IPS-18c (cell line): Measurements from ENCODE around the gene TAS2R1.

ENCODE experiments used
- H3K4me3 ChIP-seq: 2 replicates; pipeline ENCODE4 v1.7.0; 2013; ENCODE audit warnings: low read depth, mild to moderate bottlenecking, low read length, moderate library complexity; ENCODE audit not compliant: insufficient read depth
- H3K9me3 ChIP-seq: one replicate; pipeline ENCODE4 v1.6.1; 2013; ENCODE audit warnings: mild to moderate bottlenecking, low read length, moderate library complexity; ENCODE audit not compliant: control insufficient read depth, insufficient read depth

Gene TAS2R1

DNA sequence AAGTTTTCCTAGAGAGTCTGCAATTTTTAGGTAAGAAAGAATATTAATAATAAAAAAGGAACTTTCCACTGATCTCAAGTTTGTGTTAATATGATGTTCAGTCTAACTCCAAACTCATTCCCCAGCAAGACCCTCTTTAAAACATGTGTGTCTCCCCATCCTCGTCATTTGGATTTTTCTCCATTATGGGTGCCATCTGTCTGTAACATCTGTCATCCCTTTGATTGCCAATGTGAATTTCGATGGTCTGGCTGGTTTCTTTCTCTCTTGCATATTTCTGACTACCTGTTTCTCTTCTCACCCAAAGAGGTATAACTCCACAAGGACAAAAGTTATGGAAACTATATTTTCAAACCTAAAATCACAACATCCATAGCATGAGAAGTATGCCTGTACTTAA is 4.4 kb downstream of the TAS2R1 start:
- Histone ChIP-seq H3K4me3 (no peak overlapping the region), H3K9me3 (no peaks in the 10 kb centered on the region)

DNA sequence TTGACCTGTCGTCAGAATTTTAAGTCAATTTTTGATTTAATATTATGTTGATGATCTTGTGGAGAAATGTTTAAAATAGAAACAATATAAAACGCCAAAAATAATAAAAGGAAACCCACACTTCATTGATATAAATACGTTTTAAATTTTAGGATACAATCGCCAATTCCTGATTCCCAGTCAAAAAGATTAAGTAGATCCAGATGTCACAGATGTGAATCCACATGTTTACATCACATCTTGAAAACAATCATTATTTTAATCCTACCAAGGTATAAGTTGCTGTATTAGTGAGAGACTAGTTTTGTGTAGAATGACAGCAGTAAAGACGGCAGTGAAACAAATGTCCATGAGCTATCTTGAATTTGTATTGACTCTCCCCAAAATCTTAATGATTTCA is 4.9 kb downstream of the TAS2R1 start:
- Histone ChIP-seq H3K4me3 (no peak overlapping the region), H3K9me3 (no peaks in the 10 kb centered on the region)

- no peaks in the 10 kb centered on the region for H3K9me3 ChIP-seq
- H3K4me3 ChIP-seq = no peak overlapping the region
Observed at GRCh38 chr5:9624196-9624947, 5.8 kb downstream of the TAS2R1 start.

GRCh38 chr5:9623661-9624060 is 6.5 kb downstream of the TAS2R1 start:
- Histone ChIP-seq H3K9me3 (no peaks in the 10 kb centered on the region), H3K4me3 (no peak overlapping the region)

DNA sequence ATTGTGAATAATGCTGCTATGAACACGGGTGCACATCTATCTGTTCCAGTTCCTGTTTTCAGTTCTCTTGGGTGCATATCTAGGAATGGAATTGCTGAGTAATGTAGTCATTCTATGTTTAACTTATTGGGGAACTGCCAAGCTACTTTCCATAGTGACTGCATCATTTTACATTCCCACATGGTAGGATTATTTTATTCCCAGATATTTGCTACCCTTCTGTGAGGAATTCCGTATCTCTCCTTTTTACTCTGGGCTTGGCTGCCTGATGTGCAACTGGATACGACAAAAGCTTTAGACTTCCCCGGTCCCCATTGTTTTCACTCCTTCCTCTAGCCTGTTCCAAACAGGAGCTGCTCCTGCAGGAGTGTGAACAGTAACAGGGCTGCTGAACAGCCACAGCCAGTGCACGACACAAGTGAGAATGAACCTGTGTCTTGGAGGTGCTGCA is 7.2 kb downstream of the TAS2R1 start:
- Histone ChIP-seq H3K9me3 (no peaks in the 10 kb centered on the region), H3K4me3 (no peak overlapping the region)

GRCh38 chr5:9621379-9621903 is 8.7 kb downstream of the TAS2R1 start:
- Histone ChIP-seq H3K9me3 (no peaks in the 10 kb centered on the region), H3K4me3 (no peak overlapping the region)

- Histone ChIP-seq H3K9me3 (no peaks in the 10 kb centered on the region), H3K4me3 (no peak overlapping the region)
Observed at GRCh38 chr5:9619331-9620092, 10.6 kb downstream of the TAS2R1 start.

GRCh38 chr5:9617739-9618504 is 12.2 kb downstream of the TAS2R1 start:
- H3K9me3 ChIP-seq = no peaks in the 10 kb centered on the region
- H3K4me3 ChIP-seq = no peak overlapping the region

DNA sequence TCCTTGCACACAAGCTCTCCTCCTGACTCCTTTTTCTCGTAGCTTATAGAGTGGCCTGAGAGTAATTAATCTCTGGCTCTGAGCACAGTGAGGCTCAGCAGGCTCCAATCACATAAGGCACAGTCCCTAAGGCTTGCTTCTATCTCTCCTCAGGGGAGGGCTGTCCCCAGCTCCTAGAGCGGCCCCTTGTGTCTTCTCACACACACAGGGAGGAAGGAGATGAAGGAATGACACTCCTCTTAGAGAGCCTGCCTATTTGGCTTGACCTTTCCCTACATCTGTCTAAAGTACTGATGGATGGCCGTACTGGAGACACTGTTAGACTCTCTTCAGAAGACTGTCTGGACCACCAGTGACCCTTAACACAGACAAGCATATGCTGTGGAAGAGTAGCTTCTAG is 12.9 kb downstream of the TAS2R1 start:
- Histone ChIP-seq H3K4me3 (no peak overlapping the region), H3K9me3 (no peaks in the 10 kb centered on the region)

DNA sequence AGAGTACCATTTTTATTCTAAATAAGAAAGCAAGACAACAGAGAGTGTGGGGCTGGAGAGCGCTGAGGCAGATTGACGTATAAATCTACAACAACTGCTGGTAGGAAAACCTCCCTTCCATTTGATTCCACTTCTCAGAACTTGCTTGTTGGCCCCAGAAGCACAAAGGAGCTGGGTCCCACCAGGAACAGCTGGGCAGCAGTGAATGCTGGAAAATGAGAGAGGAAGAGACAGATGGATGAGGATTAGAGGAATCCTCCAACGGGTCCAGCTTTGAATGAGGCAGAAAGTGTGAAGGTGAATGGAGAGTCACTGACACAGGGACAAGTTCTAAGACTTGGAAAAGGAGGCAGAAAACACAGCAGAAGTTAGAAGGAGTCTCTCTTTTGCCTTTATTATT is 14.8 kb downstream of the TAS2R1 start:
- Histone ChIP-seq H3K4me3 (no peak overlapping the region), H3K9me3 (no peaks in the 10 kb centered on the region)

DNA sequence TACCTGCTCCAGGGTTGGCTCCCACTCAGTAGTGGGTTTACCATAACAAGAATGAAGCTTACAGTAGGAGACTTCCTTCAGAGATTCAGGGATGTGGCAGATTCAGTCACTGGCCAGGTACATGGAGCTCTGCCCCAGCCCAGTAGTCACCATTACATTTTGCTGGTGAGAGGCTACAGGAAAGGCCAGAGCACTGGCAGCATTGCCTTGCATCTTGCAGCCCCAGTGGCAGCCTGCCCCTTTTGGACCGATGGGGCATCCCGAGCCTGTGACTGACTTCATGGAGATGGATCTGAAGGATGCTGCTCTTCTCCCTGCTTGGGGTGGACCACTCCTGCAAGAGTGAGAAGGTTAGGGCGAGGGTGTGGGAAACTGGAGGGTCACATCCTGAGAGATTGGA is 16.8 kb downstream of the TAS2R1 start:
- Histone ChIP-seq H3K4me3 (no peak overlapping the region), H3K9me3 (peaks cover 2% of the 10 kb centered on the region)

DNA sequence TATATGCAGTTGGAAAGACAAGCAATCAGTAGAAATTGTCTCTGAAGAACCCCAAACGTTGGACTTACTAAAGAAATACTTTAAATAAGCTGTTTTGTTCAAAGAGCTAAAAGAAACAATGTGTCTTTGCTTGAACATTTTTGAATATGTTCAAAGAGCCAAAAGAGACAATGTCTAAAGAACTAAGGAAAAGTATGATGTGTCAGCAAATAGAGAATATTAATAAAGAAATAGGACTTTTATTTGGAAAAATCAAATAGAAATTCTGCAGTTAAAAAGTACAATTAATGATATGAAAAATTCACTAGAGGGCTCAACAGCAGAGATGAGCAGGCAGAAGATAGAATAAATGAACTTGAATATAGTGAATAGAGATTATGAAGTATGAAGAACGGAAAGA is 19.2 kb downstream of the TAS2R1 start:
- Histone ChIP-seq H3K4me3 (no peak overlapping the region), H3K9me3 (peaks cover 2% of the 10 kb centered on the region)

DNA sequence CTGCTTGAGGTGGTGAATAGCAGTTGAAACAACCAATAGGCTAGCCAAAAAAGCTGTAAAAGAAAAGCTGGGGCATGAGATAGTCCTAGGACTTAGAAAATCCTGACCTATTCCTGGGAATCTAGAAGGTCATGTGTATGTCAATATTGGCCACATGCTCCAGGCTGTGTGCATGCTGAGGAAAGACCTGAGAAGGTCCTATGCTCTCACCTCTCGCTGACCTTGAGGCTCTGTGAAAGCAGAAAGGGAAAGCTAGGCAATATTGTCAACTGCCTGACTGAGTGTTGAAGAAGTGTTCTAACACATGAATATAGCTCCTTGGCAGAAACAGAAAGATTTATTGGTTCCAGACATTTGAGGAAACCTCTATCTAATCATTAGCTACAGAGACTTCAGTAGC is 19.8 kb downstream of the TAS2R1 start:
- H3K9me3 ChIP-seq = peaks cover 2% of the 10 kb centered on the region
- no peak overlapping the region for H3K4me3 ChIP-seq

- H3K9me3 ChIP-seq = peaks cover 2% of the 10 kb centered on the region
- H3K4me3 ChIP-seq = no peak overlapping the region
Observed at GRCh38 chr5:9608093-9608492, 22.1 kb downstream of the TAS2R1 start.

DNA sequence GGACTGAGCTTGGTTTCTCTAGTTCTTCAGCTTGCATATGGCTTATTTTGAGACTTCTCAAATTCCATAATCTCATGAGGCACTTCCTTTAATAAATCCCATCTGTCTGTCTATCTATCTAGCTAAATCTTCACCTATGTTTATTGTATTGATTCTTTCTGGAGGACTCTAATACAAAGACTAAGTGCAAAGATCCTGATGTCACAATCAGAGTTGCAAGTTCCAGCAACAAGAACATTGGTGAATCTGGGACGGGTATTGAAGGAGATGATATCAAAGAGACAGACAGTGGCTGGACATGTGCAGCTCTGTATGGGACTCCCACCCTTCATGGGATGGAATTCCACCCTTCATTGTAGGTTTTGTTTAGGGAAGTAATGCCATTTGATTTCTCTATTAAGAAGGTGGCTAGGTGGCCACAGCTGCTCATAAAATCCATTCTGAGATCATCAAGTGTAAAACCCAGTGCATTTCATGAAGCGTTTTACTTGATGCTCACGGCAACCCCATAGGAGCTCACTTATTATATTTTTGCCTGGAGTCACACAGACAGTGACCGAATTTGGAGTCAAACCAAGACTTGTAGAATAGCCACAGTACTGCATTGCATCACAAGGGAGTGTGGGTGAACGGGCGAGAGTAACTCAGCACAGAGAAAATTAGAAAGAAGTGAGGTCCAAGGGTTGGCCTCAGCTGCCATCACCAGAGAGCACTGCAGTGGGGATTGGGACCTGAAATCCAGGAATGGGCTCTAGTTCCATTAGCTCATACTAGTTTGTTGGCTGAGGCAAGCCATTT is 24.9 kb downstream of the TAS2R1 start:
- peaks cover 1% of the 10 kb centered on the region for H3K9me3 ChIP-seq
- no peak overlapping the region for H3K4me3 ChIP-seq

DNA sequence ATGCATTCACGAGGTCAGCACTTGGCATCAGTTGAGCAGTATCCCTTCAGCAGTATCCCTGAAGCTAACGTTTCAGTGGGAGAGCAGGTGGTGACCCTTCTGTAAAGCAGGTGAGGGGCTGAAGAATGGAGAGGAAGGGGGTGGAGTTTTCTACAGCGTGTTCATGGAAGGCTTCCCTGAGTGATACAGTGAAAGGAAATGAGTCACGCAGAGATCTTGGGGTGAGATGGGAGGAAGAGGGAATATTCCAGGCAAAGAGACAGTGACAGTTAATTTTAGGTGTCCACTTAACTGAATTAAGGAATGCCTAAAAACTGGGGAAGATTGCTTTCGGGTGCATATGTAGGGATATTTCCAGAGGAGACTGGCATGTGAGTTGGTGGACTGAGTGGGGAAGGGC is 25.7 kb downstream of the TAS2R1 start:
- no peaks in the 10 kb centered on the region for H3K9me3 ChIP-seq
- no peak overlapping the region for H3K4me3 ChIP-seq
